CD4-positive, alpha-beta T cell treated with Interleukin-15 for 1 hour (primary cell): Measurements from ENCODE around the gene HNF4A.

ENCODE experiments used
- DNase-seq: peaks from one replicate; pipeline ENCODE4 v3.0.0-alpha.2; 2020

The HNF4A gene

GRCh38 chr20:44393608-44394451, 38.3 kb downstream of the HNF4A start:
- no peak for DNase-seq

- DNase-seq: no peak
These were observed 38.9 kb downstream of the HNF4A start for GRCh38 chr20:44394452-44394701.

- DNase-seq: no peak
These were observed 39.4 kb downstream of the HNF4A start for GRCh38 chr20:44394702-44395460.

GRCh38 chr20:44395461-44396340, 40.2 kb downstream of the HNF4A start:
- no peak for DNase-seq

GRCh38 chr20:44396369-44397130, 41.1 kb downstream of the HNF4A start:
- no peak for DNase-seq

- DNase-seq: no peak
These were observed 42.8 kb downstream of the HNF4A start for GRCh38 chr20:44398335-44398734.

- no peak for DNase-seq
These were observed 43.9 kb downstream of the HNF4A start for GRCh38 chr20:44399446-44399845.

GRCh38 chr20:44400671-44400969, 45.1 kb downstream of the HNF4A start:
- DNase-seq: no peak

GRCh38 chr20:44400970-44401769, 45.7 kb downstream of the HNF4A start:
- no peak for DNase-seq

GRCh38 chr20:44401770-44402390, 46.4 kb downstream of the HNF4A start:
- no peak for DNase-seq

GRCh38 chr20:44402391-44403193, 47.1 kb downstream of the HNF4A start:
- no peak for DNase-seq

- DNase-seq: no peak
These were observed 48.0 kb downstream of the HNF4A start for GRCh38 chr20:44403194-44404112.

GRCh38 chr20:44404204-44405181, 49.0 kb downstream of the HNF4A start:
- DNase-seq: no peak

- no peak for DNase-seq
These were observed 49.8 kb downstream of the HNF4A start for GRCh38 chr20:44405257-44405656.

GRCh38 chr20:44405785-44406571, 50.5 kb downstream of the HNF4A start:
- no peak for DNase-seq

GRCh38 chr20:44406572-44407137, 51.2 kb downstream of the HNF4A start:
- DNase-seq: no peak
